PC-9 (cell line): ENCODE measurements around the gene CTLA4. TPM values are rescaled to one million over a fixed set of nuclear protein-coding genes. Genes with fewer than 3 reads are reported as not detected.
"Not testable (repeated sequence)": the region's sequence is repeated elsewhere in the genome, so short reads cannot be mapped to it uniquely, and the experiment has no call there.

Source experiments
- BruUV-seq: library from RNA; stranded (reverse); fragments of 400-500 nt; replicated peaks from 2 replicates; lab custom pipeline; 2021; lab: Mats Ljungman, UMichigan
- CTCF ChIA-PET: fragments of 300-600 bp; sonication (Branson Sonifier 250); formaldehyde crosslinking; loops from one replicate; lab custom pipeline; 2022; ENCODE audit warnings: antibody characterized with exemption; lab: Charles Lee
- POLR2A ChIA-PET: fragments of 300-600 bp; sonication (Branson Sonifier 250); formaldehyde crosslinking; loops from one replicate; lab custom pipeline; 2022; ENCODE audit warnings: antibody characterized with exemption; ENCODE audit not compliant: unreplicated experiment; lab: Charles Lee
- DNase-seq, 2 experiments: peaks; one replicate each; pipeline versions ENCODE4 v3.0.0 to v3.0.0-alpha.2; 2015 to 2022; ENCODE audit warnings: mixed read lengths in 1 of 2
- H2AFZ ChIP-seq: fragments of 200-600 bp; sonication (generic); 2 replicates; pipeline ENCODE4 v1.8.1; 2017; ENCODE audit warnings: antibody characterized with exemption
- H3F3A ChIP-seq: fragments of 200-600 bp; sonication (generic); 2 replicates; pipeline ENCODE4 v1.8.1; 2017; ENCODE audit warnings: antibody characterized with exemption, mild to moderate bottlenecking, low read depth; ENCODE audit not compliant: insufficient read depth
- H3K27ac ChIP-seq: fragments of 200-600 bp; sonication (generic); 2 replicates; pipeline ENCODE4 v1.6.1; 2016; ENCODE audit warnings: mixed run types
- H3K27me3 ChIP-seq: fragments of 200-600 bp; sonication (generic); 2 replicates; pipeline ENCODE4 v1.6.1; 2016; ENCODE audit warnings: low read depth, mixed run types; ENCODE audit not compliant: insufficient read depth
- H3K36me3 ChIP-seq: fragments of 200-600 bp; sonication (generic); 2 replicates; pipeline ENCODE4 v1.6.1; 2016; ENCODE audit warnings: low read depth, mixed run types
- H3K4me1 ChIP-seq: fragments of 200-600 bp; sonication (generic); replicated peaks from 2 replicates; pipeline ENCODE4 v1.6.1; 2016; ENCODE audit warnings: mixed run types; ENCODE audit not compliant: insufficient read depth
- H3K4me2 ChIP-seq: fragments of 200-600 bp; sonication (generic); 2 replicates; pipeline ENCODE4 v1.6.1; 2017; ENCODE audit warnings: mixed run types
- H3K4me3 ChIP-seq: fragments of 200-600 bp; sonication (generic); 2 replicates; pipeline ENCODE4 v1.6.1; 2016; ENCODE audit warnings: mixed run types
- H3K79me2 ChIP-seq: fragments of 200-600 bp; sonication (generic); 2 replicates; pipeline ENCODE4 v1.6.1; 2017; ENCODE audit warnings: low read depth, mixed run types
- H3K9me2 ChIP-seq: fragments of 200-600 bp; sonication (generic); 2 replicates; pipeline ENCODE4 v1.8.1; 2017; ENCODE audit warnings: mild to moderate bottlenecking; ENCODE audit not compliant: insufficient read depth
- H3K9me3 ChIP-seq: fragments of 200-600 bp; sonication (generic); 2 replicates; pipeline ENCODE4 v1.8.1; 2016; ENCODE audit warnings: low read depth; ENCODE audit not compliant: insufficient read depth
- H4K20me1 ChIP-seq: fragments of 200-600 bp; sonication (generic); 2 replicates; pipeline ENCODE4 v1.8.1; 2017; ENCODE audit not compliant: insufficient read depth
- CTCF ChIP-seq: fragments of 200-600 bp; sonication (generic); conservative IDR thresholded peaks from 2 replicates; pipeline ENCODE4 v1.6.1; 2017; ENCODE audit warnings: mixed run types, antibody characterized with exemption, mild to moderate bottlenecking, moderate library complexity
- EZH2 ChIP-seq: fragments of 200-600 bp; sonication (generic); IDR thresholded peaks from 2 replicates; pipeline ENCODE4 v1.8.0; 2017; ENCODE audit warnings: antibody characterized with exemption, low read depth
- intact Hi-C: fragments of 100-400 bp; cut with micrococcal nuclease; formaldehyde crosslinking; loops from one replicate; pipeline ENCODE4 v1.10.0; 2022; ENCODE audit not compliant: unreplicated experiment
- total RNA-seq: library from RNA; stranded (reverse); gene quantifications from 2 replicates; pipeline ENCODE4 v1.2.3, GENCODE V29; 2021

CTLA4 gene
- total RNA-seq, 1 experiment from 2014 or later, result not detected

- Histone ChIP-seq H3K9me3 (no peaks in the 10 kb centered on the region), H3K4me2 (no peak overlapping the region), H3K4me1 (no peaks in the 10 kb centered on the region), H3F3A (no peaks in the 10 kb centered on the region), H2AFZ (no peak overlapping the region), H3K79me2 (no peaks in the 10 kb centered on the region), H4K20me1 (no peaks in the 10 kb centered on the region), H3K4me3 (no peak overlapping the region), H3K36me3 (no peaks in the 10 kb centered on the region), H3K27ac (no peak overlapping the region), H3K27me3 (no peaks in the 10 kb centered on the region), H3K9me2 (no peaks in the 10 kb centered on the region)
- TF ChIP-seq CTCF, result no peak
- no peak for TF ChIP-seq EZH2
- intact Hi-C loops, result no loop called here
- POLR2A ChIA-PET, result interaction anchor here (0.6 kb wide), 1 partner anchor 1212 kb away, joined by 3 read pairs; no protein-coding TSS in a partner anchor
- no TSS peak for BruUV-seq
- no peak for DNase-seq
- CTCF ChIA-PET, result no interaction called here
Measured at GRCh38 chr2:203876328-203876727, 8.8 kb downstream of the CTLA4 start.

- H3K27ac ChIP-seq, result no peak overlapping the region
- intact Hi-C loops, result no loop called here
- no TSS peak for BruUV-seq
- no peak for DNase-seq
- CTCF ChIA-PET, result no interaction called here
- H3K9me2 ChIP-seq, result no peaks in the 10 kb centered on the region
- no peak overlapping the region for H2AFZ ChIP-seq
- no peaks in the 10 kb centered on the region for H3K36me3 ChIP-seq
- TF ChIP-seq CTCF (no peak), EZH2 (no peak)
- H3K9me3 ChIP-seq, result no peaks in the 10 kb centered on the region
- no peaks in the 10 kb centered on the region for H4K20me1 ChIP-seq
- H3K27me3 ChIP-seq, result no peaks in the 10 kb centered on the region
- H3K4me2 ChIP-seq, result no peak overlapping the region
- H3F3A ChIP-seq, result no peaks in the 10 kb centered on the region
- POLR2A ChIA-PET, result no interaction called here
- no peaks in the 10 kb centered on the region for H3K79me2 ChIP-seq
- H3K4me1 ChIP-seq, result no peaks in the 10 kb centered on the region
- no peak overlapping the region for H3K4me3 ChIP-seq
Measured at GRCh38 chr2:203878063-203878462, 10.5 kb downstream of the CTLA4 start.

DNA sequence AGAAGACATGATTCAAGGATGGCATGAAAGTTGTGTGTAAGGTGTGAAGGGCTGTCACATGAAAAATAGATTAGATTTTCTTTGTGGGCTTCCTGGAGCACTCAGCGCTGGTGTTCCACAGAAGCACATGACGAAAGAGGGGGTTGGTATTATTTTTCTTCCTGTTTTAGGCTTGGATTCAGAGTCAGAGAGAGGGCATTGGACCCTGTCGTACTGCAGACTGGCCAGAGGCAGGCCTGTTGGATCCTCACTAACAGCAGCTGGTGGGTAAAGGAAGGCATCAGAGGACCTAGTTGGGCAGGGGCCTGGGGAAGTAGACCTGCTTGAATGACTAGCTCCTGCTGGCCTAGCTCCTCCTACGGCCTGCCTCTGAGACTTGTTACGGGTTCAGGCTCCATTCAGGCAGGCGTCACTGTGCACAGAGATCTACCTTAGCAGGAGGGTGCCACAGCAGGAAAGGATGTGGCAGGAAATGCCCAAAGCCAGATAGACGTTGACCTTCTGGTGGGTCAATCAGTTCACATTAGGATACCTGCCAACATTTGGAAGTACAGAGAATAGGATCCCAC lies 13.1 kb downstream of the CTLA4 start:
- Histone ChIP-seq H3K9me3 (no peaks in the 10 kb centered on the region), H3K36me3 (no peaks in the 10 kb centered on the region), H3K79me2 (no peaks in the 10 kb centered on the region), H3K4me3 (no peak overlapping the region), H3K27ac (no peak overlapping the region), H3K9me2 (no peaks in the 10 kb centered on the region), H3K27me3 (no peaks in the 10 kb centered on the region), H3K4me2 (no peak overlapping the region), H3F3A (no peaks in the 10 kb centered on the region), H3K4me1 (no peaks in the 10 kb centered on the region), H4K20me1 (no peaks in the 10 kb centered on the region), H2AFZ (no peak overlapping the region)
- ChIA-PET POLR2A (no interaction called here), CTCF (no interaction called here)
- intact Hi-C loops, result no loop called here
- no peak for DNase-seq
- no TSS peak for BruUV-seq
- TF ChIP-seq EZH2 (no peak), CTCF (no peak)

- H3K36me3 ChIP-seq, H3K4me1 ChIP-seq, intact Hi-C loops, H3F3A ChIP-seq, POLR2A ChIA-PET, H3K4me3 ChIP-seq, H3K9me2 ChIP-seq, H3K27ac ChIP-seq, H3K9me3 ChIP-seq, DNase-seq, H3K27me3 ChIP-seq, H2AFZ ChIP-seq, H3K4me2 ChIP-seq, BruUV-seq, CTCF ChIA-PET, H3K79me2 ChIP-seq, H4K20me1 ChIP-seq: not testable (repeated sequence)
Measured at GRCh38 chr2:203881185-203881584, 13.6 kb downstream of the CTLA4 start.
